ENCODE measurements around the gene CCDC192.
"Not testable (repeated sequence)": the region's sequence is repeated elsewhere in the genome, so short reads cannot be mapped to it uniquely, and the experiment has no call there.

Gene CCDC192

DNA sequence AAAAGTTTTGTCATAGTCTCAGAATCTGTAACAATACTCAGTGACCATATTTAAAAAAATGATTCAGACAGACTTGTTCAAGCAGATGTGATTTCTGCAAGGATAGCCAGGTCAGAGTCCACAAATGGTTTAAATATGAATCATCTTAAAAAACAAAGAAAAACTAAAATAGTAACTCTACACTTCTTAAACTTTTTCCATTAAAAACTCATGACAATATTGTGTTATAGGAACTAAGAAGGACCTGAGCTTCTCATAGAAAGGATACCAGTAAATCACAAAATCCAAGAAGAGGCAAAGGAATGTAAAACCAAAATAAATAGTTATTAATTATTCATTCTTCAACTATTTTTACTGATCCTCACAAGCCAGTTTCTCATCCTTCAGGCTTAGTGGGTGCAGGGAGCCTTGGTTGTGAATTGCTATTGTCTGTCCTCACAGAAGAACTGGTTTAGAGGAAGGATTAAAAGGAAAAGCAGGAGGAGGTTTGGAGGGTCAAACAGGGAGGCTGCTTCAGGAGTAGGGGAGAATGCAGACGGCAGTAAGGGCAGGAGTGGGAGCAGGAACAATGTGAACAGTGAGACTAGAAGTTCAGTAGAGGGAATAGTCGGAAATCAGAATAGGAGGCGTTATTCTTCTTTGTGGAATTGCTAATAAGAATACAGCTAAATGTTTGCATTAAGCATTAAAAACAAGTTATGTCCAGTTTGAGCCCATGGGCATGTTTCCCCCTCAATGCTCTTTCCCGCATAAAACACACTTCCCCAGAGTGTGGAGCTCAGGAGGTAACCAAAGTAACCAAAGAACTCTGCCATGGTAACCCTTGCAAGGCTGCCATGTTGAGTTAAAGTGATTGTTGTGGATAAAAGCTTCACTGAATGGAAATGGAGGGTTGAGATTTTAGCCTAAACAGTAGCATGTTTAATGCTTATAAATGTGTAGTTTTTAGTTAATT is 110.7 kb downstream of the CCDC192 start:
- DNase-seq, result no peak

DNA sequence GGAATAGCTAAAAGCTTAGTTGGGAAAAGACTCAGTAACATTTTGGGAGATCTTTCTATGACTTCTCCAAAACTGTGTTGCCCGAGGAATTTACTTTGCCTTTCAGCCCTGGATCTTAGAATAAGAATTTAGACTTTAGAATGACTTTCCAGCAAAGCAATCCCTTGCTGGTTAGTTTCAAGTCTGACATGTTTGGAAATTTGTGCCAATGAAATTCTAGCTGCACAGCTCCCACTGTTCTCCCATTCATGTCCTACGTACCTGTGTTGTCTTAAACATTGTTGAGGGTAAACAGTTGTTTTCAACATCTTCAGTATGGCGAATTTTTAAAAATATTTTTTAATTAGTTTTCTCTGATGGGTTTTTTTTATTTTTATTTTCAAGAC is 111.4 kb downstream of the CCDC192 start:
- DNase-seq, result no peak

DNA sequence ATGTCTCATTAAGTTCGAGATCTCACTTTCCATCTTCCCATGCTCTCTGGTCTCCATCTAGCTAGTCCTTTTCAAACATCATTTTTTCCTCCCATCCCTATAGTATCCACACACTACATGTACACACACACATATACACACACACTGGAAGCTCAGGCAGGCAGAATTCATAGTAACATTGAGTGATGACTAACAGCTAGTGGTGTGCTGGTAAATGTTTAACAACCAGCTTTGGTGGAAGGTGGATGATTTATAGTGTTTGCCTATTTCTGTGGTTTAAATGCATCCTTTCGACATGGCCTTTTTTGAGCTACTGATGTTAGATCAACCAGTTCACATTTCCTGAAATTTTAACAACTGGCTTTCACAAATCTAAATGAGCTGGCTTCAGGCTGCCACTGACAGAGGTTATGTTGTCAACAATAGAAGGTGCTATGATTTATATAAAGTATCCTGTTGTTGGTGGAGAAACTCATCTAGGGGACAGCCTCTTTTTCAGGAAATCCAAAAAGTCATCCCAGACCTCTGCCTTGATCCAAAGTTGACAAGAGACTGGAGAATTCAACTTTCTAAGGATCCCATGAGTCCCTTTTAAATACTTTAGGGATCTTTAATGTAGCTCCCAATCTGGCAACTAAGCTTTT is 117.8 kb downstream of the CCDC192 start:
- DNase-seq, result no peak

DNA sequence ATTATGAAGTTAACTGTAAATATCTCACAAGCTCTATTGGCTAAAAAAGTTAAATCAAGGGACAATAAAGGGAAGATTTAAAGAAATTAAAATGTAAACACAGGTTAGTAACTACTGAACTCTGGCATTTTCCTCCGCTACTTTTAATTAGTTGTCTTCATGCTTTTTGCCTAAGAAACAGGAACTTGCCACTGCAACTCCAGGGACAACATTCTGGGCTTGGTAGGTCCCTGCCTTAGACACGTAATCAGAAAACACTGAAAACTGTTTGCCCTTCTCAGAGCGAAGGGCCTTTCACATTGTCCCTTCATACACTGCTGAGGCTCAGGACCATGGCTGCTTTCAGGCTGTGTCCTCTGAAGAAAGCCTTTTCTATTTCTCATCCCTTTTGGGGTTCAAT is 118.7 kb downstream of the CCDC192 start:
- no peak for DNase-seq

DNA sequence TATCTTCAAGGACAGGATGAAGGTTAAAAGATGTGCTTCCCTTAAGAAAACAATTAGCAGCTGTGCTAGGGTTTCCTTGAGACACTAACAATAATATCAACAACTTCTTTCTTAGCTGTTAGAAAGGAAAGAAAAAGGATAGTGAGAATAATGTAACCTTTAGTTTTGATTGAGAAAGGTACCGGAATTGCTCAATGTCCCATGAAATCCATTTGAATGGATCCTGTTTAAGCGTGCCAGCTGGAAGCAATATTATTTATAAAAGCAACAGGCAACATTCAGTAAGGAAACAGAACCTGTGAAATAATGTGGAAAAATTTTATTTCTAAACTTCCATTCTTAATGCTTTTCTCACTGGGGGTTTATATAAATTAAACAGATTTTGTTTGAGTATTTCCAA is 120.9 kb downstream of the CCDC192 start:
- DNase-seq, result no peak

DNA sequence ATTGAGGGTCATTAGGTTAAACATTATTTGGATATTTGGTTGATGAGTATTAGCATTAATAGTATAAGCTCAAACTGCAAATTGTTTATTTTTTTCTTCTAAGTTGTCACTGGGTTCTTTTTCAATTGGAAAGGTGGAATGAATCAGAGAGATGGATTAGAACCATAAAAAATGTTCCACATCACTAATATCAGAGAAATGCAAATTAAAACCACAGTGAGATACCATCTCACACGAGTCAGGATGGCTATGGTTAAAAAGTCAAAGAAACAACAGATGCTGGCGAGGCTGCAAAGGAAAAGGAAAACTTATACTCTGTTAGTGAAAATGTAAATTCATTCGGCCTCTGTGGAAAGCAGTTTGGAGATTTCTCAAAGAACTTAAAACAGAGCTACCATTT is 122.8 kb downstream of the CCDC192 start:
- DNase-seq, result no peak

DNA sequence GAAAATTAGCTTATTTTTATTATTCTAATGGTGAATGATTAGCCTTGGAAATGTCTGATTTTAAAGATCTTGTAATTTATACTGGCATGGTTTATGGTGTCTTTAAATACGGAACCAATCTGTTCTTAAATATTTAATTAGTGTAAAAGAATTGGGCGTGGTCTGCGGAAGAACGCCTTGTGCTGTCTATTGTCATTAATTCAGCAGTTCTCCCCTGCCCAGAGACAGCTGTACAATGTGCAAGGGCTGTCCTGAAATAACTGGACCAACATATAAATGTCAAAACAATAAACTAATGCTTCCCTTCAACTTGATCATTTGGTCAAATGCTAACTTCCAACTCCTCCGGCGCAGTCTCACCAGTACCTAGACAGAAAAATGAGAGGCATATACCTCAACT is 124.3 kb downstream of the CCDC192 start:
- DNase-seq, result no peak

DNA sequence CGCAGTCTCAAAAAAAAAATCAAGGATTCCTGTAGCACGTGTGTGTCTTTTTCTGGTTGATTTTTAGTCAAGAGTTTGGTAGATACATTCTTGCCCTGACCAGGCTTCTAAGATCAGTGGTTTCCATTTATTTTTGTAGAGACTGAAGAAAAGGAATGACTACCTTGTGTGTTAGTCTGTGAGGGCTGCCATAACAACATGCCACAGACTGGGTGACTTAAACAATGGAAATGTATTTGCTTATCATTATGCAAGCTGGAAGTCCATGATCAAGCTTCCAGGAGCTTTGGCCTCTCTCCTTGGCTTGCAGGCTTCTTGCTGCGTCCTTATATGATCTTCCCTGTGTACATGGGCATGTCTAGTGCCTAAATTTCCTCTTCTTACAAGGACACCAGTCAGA is 127.0 kb downstream of the CCDC192 start:
- DNase-seq, result no peak

DNA sequence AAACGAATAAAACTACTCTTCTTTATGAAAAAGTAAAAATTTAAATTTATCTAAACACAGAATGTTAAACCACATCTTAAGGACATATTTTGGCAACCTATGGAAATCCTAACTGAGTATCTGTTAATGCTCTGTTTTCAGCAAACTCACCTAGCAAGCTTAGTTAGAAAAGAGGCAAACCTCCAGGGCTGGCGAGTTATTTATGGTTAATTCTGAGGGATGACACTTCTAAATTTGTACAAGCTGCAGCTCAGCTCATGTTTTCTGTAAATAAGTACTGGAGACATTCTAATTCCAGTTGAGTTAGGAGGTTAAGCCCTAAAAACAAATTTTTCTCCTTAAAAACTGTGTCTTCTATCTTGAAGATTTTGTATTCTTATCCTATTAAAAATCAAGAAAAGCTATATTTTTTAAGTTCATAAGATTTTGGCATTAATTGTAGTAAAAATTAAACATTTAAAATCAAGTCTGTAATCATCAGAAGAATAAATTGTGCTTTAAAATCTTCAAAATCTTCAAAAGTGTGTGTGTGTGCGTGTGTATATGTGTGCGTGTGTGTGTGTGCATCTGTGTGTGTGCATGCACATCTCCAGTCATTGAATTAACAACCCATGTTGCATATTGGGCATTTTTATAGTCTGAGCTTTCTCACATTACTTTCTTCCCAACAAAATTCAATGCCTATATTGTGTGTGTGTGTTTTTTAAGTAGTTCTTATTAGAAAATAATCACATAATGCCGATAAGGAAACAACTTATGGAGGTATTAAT is 127.8 kb downstream of the CCDC192 start:
- no peak for DNase-seq

DNA sequence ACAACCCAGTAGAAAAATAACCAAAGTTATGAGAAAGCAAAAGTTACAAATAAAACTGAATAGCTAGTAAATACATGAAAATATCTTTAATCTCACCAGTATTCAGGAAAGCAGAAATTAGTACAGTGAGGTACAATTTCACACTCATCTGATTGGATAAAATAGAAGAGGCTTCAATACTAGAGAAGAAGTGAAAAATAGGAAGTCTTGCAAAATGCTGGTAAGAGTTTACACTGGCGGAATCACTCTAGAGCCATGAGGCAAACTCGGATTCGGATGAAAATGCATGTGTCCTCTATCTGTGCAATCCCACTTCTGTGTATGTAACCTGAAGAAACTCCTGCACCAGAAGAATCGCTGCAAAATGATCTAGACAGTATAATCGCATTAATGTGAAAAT is 128.9 kb downstream of the CCDC192 start:
- no peak for DNase-seq

DNA sequence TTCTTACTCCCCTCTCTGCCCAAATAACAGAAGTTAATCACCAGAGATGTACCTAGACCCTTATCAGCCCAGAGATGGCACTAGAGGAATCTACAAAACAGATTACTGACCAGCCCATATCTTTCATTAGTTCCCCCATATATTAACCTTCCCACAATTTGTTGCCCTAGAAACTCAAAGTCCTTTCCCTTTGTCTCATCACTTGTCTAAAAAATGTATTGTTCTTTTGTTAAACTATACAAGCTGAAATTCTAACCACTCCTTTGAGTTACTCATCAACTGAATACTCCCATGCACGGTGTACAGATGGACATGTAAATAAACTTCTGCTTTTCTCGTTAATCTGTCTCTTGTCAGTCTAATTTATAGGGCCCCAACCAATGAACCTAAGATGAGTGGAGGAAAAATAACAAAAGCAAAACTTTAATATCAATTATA is 130.9 kb downstream of the CCDC192 start:
- no peak for DNase-seq

DNA sequence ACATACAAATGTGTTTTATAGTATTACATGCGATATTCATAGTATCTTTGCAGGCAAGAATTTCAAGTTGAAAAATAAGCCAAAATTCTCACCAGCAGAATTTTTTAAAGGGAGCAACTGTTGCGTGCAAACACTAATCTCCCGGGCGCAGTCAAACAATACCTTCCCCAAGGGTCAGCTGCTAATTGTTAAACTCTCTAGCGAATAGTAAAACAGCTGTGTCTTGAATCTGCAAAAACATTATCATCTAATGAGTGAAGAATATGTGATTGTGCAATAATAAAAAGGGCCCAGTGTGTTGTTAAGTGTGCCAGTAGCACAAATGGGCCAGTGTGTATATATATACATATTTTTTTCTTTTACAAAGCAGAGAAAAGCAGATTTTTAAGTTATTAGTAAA is 131.4 kb downstream of the CCDC192 start:
- DNase-seq, result no peak

DNA sequence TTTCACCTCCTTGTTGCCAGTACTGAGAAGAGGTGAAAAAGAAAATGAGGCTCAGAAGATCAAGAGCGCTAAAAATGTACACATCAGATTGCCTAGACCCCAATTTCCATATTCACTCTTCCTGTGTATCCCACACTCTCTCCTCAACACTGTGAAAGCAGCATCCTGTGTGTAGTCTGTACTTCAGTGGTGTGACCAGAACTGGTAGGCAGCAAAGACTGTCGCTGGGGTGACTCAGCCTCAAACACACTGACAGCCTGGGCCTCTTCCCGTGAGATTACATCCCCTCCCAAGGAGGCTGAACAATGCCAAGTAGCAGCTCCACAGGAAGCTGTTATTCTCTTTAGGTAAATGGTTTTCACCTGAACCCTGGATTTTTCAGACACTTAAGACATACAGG is 135.5 kb downstream of the CCDC192 start:
- DNase-seq, result no peak

DNA sequence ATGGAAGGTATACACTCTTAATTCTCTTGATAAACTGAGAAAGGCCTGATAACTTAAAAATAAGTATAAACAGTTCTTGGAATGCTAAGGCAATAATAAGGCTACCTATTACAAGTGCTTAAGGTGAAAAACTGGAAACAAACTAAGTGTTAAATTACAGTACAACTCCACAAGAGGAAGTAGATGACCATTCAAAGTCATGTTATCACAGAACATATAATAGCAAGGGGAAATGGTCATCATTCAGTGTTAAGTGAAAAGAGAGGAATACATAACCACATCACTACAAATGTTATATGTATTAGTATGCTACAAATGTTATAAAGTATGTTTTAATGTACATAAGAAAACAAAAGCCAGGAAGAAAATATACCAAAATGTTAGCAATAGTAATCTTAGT is 135.9 kb downstream of the CCDC192 start:
- no peak for DNase-seq

DNA sequence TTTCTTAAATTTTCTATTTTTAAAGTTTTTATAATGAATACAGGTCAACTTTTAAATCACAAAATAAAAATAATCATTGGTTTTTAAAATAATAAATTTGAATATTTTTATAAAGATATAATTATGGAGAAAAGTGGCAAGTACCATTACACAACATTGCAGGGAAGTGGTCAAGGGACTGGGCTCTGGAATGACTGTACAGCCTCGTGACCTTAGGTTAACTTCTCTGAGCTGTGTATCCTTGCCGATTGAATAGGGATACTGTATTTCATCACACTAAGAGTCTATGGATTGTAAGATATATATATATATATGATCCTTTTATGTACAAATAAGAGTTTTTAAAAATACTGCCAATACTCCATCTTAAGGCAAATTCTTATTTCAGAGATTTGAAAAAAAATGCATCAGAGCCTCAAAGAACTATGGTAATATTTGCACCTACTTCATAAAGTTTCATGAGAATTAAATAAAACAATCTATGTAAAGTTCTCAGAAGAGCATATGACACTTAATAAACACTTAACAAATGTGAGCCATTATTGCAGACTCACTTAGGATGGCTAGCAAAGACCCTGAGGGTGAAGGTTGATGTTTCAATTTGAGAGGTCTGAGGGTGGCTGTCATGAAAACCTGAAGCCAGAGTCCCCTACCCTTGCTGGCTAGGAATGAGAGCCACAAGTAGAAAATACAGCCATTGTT is 136.5 kb downstream of the CCDC192 start:
- DNase-seq, result no peak

DNA sequence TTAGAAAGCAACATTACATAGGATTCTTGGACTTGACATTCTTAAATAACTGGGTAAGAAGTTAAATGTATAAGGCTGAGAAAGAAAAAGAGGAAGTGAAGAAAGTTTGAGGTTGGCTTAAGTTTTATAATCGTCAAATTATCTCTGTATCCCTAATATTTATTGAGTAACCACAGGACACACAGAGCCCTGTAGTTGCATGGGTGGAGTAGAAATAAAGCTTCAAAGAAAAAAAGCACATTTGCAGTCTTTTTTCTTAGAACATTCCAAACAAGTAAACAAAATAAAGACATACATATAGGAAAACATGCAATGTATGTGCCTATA is 137.0 kb downstream of the CCDC192 start:
- no peak for DNase-seq

DNA sequence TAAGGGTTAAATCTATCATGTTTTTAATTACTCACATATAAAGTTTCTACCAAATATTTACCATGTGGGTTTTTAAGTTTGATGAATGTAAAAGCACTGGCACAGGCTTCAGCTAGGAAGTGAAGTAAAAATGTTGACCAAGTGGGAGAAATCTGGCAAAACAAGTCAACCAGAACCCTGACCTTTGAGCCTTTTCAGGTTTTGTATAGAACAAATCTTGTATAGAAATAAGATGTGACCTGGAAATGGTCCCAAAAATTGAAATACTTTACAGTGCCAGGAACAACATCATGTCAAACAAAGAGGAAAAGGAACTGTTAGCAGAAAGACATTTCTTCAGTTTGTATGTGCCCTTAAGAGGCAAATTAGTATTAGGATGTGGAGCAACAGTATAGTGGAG is 137.6 kb downstream of the CCDC192 start:
- DNase-seq, result no peak

DNA sequence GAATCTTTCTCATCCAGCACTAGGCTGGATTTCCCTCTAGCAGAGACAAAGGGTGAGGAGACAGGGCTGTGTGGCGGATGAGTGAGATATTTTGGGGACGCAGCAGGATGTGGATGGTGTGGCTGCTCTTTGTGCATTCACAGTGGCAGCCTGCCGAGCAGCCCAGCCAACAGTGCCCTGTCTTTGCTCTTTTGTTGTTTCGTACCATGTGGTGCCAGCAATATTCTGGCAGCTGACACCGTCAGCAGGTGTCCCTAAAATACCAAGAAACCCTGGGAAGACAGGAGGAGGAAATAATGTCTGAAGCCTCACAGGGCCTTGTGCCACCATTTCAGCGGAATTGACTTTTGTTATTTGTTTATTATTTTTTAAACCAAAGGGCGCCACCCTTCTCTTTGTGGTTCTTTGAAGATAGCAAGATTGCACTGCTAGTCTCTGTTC is 141.4 kb downstream of the CCDC192 start:
- no peak for DNase-seq

DNA sequence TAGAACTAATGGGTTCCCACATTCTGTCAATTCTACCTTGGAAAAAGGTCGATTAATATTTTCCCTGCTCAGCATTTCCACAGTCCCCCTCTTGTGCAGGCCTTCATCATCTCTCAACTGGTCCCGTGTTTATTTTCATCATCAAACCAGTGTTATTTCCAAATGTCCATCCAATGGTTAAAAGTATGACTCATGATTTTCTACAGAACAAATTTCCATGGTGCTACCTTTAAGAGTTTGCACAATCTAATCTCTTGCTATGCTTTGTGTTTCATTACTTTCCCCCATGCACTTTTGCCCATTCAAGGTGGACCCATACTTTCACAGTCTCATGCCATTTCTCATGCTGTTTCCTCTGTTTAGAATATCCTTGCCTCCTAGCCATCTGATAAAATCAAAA is 143.7 kb downstream of the CCDC192 start:
- DNase-seq, result no peak

DNA sequence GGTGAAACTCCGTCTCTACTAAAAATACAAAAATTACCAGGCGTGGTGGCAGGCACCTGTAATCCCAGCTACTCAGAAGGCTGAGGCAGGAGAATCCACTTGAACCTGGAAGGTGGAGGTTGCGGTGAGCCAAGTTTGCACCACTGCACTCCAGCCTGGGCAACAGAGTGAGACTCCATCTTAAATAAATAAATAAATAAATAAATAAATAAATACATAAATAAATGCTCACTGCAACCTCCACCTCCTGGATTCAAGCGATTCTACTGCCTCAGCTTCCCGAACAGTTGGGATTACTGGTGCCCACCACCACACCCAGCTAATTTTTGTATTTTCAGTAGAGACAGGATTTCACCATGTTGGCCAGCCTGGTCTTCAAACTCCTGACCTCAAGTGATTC is 144.4 kb downstream of the CCDC192 start:
- not testable (repeated sequence) for DNase-seq

DNA sequence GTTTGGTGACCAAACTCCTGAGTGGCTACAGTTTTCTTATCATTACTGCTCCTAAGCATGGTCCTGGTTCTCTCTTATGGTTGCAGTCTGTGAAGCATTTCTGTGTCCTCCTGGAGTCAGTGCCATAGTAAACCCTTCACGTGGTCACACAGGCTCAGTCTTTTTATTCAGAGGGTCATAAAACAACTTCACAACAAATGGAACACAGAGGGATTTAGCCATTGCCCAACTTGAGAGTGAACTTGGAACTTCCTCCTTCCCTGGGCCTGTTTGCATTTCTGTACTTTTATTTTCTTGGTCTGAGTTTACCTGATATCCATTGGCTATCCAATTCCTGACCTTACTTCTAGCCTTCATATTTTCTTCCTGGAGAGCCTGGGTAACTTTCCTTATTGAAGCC is 144.9 kb downstream of the CCDC192 start:
- DNase-seq, result no peak

DNA sequence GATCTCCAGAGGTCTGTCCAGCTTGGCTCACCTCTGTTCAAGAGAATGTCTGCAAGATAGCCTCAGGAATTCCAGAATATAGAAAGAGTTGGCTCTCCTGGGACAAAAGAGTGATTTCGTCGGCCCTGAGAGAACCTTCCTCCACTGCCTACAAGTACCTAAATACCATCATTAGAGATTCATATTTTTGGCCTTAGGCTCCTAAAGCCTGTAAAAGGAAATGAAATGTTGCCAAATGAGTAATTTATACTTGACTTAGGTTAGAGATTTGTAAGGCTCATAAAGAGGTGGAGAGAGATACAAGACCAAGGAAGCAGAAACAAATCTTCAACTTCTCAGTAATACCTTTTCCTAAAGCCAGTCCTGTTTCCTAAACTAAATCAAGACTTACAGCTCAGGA is 146.2 kb downstream of the CCDC192 start:
- no peak for DNase-seq

DNA sequence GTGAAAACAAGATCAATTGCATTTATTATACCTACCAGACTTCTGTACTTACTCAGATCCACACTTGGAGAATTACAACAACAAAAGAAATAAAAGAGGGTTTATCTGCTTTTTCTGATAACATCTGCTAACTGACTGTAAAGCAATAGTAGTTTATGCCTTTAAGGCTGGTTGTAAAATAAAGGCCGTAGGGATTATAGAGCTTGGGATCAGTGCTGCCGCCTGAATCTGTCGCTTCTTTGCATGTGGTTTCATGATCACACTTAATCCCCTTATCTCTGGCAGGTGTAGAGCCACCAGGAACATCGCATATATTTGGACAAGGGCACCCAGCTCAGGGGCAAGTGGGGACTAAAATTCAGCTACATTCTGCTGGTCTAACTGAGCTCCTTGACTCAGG is 146.7 kb downstream of the CCDC192 start:
- DNase-seq, result no peak
